Uterus (tissue), 4 donors: ENCODE results near the gene ORMDL3. TPM values are rescaled to one million over a fixed set of nuclear protein-coding genes. Genes with fewer than 3 reads are reported as not detected.
"Not testable (repeated sequence)": the region's sequence is repeated elsewhere in the genome, so short reads cannot be mapped to it uniquely, and the experiment has no call there.

Experiments used
- DNase-seq, 2 donors: peaks; one replicate each; pipeline ENCODE4 v3.0.0-alpha.2; 2019 to 2020
- H3K27ac ChIP-seq, 2 donors: fragments of 200-600 bp; sonication (generic); 1 replicate in 1 of 2; 2 replicates in 1 of 2; pipeline ENCODE4 v1.5.1; 2016 to 2018
- H3K27me3 ChIP-seq, 2 donors: fragments of 200-600 bp; sonication (generic); one replicate each; pipeline ENCODE4 v1.5.1; 2018 to 2019; ENCODE audit warnings: control low read depth in 1 of 2
- H3K36me3 ChIP-seq, 2 donors: fragments of 200-600 bp; sonication (generic); one replicate each; pipeline ENCODE4 v1.5.1; 2019; ENCODE audit warnings: control low read depth in 1 of 2
- H3K4me1 ChIP-seq, 2 donors: fragments of 200-600 bp; sonication (generic); one replicate each; pipeline ENCODE4 v1.5.1; 2018 to 2019; ENCODE audit warnings: control low read depth in 1 of 2
- H3K4me3 ChIP-seq, 2 donors: fragments of 200-600 bp; sonication (generic); 1 replicate in 1 of 2; 2 replicates in 1 of 2; pipeline ENCODE4 v1.5.1; 2018 to 2019; ENCODE audit warnings: mild to moderate bottlenecking in 1 of 2
- H3K9me3 ChIP-seq, 2 donors: fragments of 200-600 bp; sonication (generic); one replicate each; pipeline ENCODE4 v1.5.1; 2019; ENCODE audit warnings: control low read depth in 1 of 2
- CTCF ChIP-seq, 4 experiments: fragments of 200-600 bp in 2 of 4; fragments of 450-650 bp in 2 of 4; sonication (generic) in 2 of 4; IDR thresholded peaks; one replicate each; pipeline ENCODE4 v1.5.1; 2016 to 2019; ENCODE audit warnings: antibody characterized with exemption in 4 of 4, mild to moderate bottlenecking in 2 of 4, moderate library complexity in 1 of 4
- POLR2A ChIP-seq, 2 donors: fragments of 450-650 bp; IDR thresholded peaks; one replicate each; pipeline ENCODE4 v1.6.1; 2016; ENCODE audit warnings: antibody characterized with exemption in 2 of 2, mild to moderate bottlenecking in 1 of 2, moderate library complexity in 1 of 2
- intact Hi-C: fragments of 100-400 bp; cut with DNase I; formaldehyde crosslinking; loops from one replicate; pipeline ENCODE4 v1.15.1; 2023; ENCODE audit warnings: low total_unique reads
- total RNA-seq, 4 donors: library from RNA; depleted of rRNA in 3 of 4; stranded (reverse); fragments of >200 nt in 3 of 4; gene quantifications; one replicate each; pipeline versions ENCODE4 v1.1.0 to v1.2.4, GENCODE V29; 2014 to 2023
- donor health status: DM: yes; HTN: yes; CAD: no.

The ORMDL3 gene
- total RNA-seq, 4 donors from 2014 or later = 15.9 to 71.5 (median 42.9) TPM

DNA sequence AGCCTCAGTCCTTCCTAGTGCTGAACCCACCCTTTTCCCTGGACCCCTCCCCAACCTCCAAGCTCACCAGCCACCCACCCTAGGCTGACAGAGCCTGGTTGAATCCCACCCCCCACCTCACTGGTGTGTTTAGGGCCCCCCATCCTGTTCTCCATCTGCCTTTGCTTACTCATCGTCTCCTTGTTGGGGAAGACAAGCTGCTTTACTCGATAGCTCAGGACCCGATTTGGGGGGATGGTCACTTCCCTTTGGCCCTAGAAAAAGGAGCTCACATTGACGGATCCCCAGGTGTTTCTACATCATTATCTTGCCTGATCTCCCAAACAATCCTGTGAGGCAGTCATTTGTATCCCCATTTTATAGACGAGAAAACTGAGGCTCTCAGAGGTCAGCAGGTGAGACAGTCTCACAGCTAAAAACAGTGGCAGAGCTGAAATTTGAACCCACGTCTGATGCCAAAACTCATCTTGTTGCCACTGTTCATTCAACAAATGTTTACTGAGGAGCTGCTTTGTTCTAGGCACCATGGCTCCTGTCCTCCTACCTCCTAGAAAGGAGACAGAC, 18.5 kb downstream of the ORMDL3 start:
- DNase-seq = no peak
- no peak for TF ChIP-seq POLR2A (IDR thresholded peaks at IDR 0.05)
- TF ChIP-seq CTCF (IDR thresholded peaks at IDR 0.05) = no peak
- no peaks in the 10 kb centered on the region for H3K36me3 ChIP-seq
- no peaks in the 10 kb centered on the region for H3K9me3 ChIP-seq
- H3K4me1 ChIP-seq = no peaks in the 10 kb centered on the region
- no peak overlapping the region for H3K27ac ChIP-seq
- no peak overlapping the region for H3K4me3 ChIP-seq
- no peaks in the 10 kb centered on the region for H3K27me3 ChIP-seq
- intact Hi-C loops = no loop called here

DNA sequence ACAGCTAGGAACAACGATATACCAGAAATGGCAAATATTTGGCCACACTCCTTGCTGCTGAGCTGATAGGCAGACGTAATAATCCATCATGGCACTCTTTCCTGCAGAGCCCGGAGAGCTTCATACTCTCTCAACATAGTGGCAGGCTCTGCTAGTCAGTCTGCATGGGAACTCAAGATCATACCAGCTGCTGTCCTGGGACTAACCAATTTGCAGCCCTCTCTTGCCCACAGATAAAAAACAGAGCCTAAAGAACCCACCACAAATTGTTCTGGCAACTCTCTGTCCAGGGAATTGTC, 22.5 kb downstream of the ORMDL3 start:
- H3K36me3 ChIP-seq = no peaks in the 10 kb centered on the region
- no peak overlapping the region for H3K27ac ChIP-seq
- no peaks in the 10 kb centered on the region for H3K27me3 ChIP-seq
- TF ChIP-seq CTCF (IDR thresholded peaks at IDR 0.05) (no peak), POLR2A (IDR thresholded peaks at IDR 0.05) (no peak)
- no peak for DNase-seq
- no peaks in the 10 kb centered on the region for H3K4me1 ChIP-seq
- intact Hi-C loops = no loop called here
- H3K4me3 ChIP-seq = no peak overlapping the region
- no peaks in the 10 kb centered on the region for H3K9me3 ChIP-seq

DNA sequence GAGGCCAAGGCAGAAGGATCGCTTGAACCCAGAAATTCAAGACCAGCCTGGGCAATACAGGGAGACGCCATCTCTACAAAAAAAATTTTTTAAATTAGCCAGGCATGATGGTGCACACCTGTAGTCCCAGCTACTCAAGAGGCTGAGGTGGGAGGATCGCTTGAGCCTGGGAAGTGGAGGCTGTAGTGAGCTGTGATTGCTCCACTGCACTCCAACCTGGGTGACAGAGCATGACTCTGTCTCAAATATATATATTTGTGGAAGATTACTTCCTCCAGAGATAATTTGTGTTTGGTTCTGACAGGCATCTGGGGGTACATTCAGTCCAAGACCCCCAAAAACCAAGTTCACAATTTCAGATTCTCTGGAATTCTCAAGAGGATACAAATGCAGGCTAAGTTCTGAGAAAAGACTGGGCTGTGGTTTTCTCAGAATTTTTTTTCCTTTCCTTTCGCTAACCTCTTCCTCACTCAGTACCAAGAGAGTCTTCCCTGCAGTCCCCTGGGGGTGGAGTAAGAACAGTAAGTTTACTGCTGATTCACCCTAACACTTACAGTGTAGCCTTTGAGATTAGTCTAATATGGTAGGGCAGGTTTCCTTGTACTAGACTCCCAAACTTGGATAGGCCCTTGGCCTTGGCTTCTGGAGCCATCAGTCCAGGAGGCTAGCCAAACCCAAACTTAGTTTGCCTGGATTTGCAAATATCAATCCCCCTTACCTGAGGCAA, 24.1 kb downstream of the ORMDL3 start:
- DNase-seq = no peak
- TF ChIP-seq POLR2A (IDR thresholded peaks at IDR 0.05) = no peak
- TF ChIP-seq CTCF (IDR thresholded peaks at IDR 0.05) = no peak
- no peaks in the 10 kb centered on the region for H3K4me1 ChIP-seq
- intact Hi-C loops = no loop called here
- no peak overlapping the region for H3K4me3 ChIP-seq
- no peaks in the 10 kb centered on the region for H3K9me3 ChIP-seq
- H3K36me3 ChIP-seq = no peaks in the 10 kb centered on the region
- H3K27me3 ChIP-seq = no peaks in the 10 kb centered on the region
- no peak overlapping the region for H3K27ac ChIP-seq

GRCh38 chr17:39902027-39902426, 25.4 kb downstream of the ORMDL3 start:
- H3K4me1 ChIP-seq, H3K27me3 ChIP-seq, DNase-seq, H3K27ac ChIP-seq, H3K9me3 ChIP-seq, H3K4me3 ChIP-seq, H3K36me3 ChIP-seq, intact Hi-C loops: not testable (repeated sequence)

DNA sequence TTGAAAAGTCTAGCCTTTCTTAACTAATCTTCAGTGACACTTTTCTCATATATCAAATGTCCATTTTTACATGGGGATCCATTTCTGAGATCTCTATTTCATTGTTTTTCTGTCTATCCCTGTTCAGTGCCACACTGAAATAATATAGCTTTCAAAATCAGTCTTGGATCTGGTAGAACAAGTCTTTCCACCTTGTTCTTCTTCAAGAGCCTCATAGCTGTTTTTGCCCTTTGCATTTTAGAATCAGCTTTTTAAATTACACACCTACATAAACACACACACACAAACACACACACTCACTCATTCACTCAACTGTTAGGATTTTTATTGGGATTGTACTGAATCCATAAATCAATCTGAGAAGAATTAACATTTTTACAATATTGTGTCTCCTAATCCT, 28.2 kb downstream of the ORMDL3 start:
- Histone ChIP-seq H3K9me3 (no peaks in the 10 kb centered on the region), H3K4me3 (no peak overlapping the region), H3K27ac (no peak overlapping the region), H3K36me3 (no peaks in the 10 kb centered on the region), H3K4me1 (no peaks in the 10 kb centered on the region), H3K27me3 (no peaks in the 10 kb centered on the region)
- TF ChIP-seq POLR2A (IDR thresholded peaks at IDR 0.05) (no peak), CTCF (IDR thresholded peaks at IDR 0.05) (no peak)
- no peak for DNase-seq
- intact Hi-C loops = no loop called here
